Measurements from ENCODE around the gene ARHGAP32.

DNA sequence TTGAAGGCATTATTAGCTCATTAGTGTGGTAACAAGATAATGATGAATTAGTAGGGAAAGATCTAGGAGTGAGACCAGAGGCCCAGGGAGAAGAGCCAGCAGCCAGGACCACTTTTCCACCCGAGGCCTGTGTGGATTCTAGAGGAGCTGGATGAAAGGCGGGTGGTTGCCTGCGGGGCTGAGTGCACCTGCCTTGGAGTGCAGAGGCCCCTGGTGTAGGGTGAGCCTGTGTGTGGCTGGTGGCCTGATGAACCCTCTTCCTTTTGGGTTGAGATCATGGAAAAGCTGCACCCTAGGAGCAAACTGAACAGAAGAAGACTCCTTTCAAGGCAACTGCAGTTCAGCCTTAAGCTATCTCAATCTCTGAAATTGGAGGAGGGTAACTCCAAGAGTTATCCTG lies 243.5 kb downstream of the ARHGAP32 start:
- peak; percentile 3 for TF ChIP-seq CTCF (IDR thresholded peaks at IDR 0.05; ENCODE audit: low read depth, low read length)
- TF ChIP-seq POLR2A (IDR thresholded peaks at IDR 0.05; ENCODE audit: extremely low read depth, insufficient read length) = no peak
- TF ChIP-seq, protein P1, sequence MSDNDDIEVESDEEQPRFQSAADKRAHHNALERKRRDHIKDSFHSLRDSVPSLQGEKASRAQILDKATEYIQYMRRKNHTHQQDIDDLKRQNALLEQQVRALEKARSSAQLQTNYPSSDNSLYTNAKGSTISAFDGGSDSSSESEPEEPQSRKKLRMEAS (IDR thresholded peaks at IDR 0.05; ENCODE audit: low read depth, low read length) = no peak
- no peak for TF ChIP-seq MYC (IDR thresholded peaks at IDR 0.05; ENCODE audit: low read depth, low read length)

All from NB4 (cell line).